Measurements from ENCODE around the gene CACHD1.

CACHD1 gene

GRCh38 chr1:64564891-64565290 is 95.0 kb downstream of the CACHD1 start:
- Histone ChIP-seq H3K36me3 (ENCODE audit: insufficient read depth, low read length) (no peaks in the 10 kb centered on the region), H3K9me3 (replicated peaks; ENCODE audit: low read length) (no peaks in the 10 kb centered on the region)

GRCh38 chr1:64567426-64568170 is 97.7 kb downstream of the CACHD1 start:
- H3K9me3 ChIP-seq (replicated peaks; ENCODE audit: low read length), result no peaks in the 10 kb centered on the region
- no peak overlapping the region for H3K4me3 ChIP-seq (ENCODE audit: low read length)
- no peak overlapping the region for H3K9ac ChIP-seq (ENCODE audit: low read depth, low read length)
- H3K36me3 ChIP-seq (ENCODE audit: insufficient read depth, low read length), result no peaks in the 10 kb centered on the region
- H3K27me3 ChIP-seq (ENCODE audit: control insufficient read depth, insufficient read depth, low read length), result no peaks in the 10 kb centered on the region
- no peaks in the 10 kb centered on the region for H3K4me1 ChIP-seq (ENCODE audit: control insufficient read depth, insufficient read depth, low read length)
- H3K4me2 ChIP-seq (ENCODE audit: low read length), result no peak overlapping the region

More at GRCh38 chr1:64564891-64565290, 95.0 kb downstream of the CACHD1 start:
- Histone ChIP-seq H3K4me1 (ENCODE audit: control insufficient read depth, insufficient read depth, low read length) (no peaks in the 10 kb centered on the region), H3K4me2 (ENCODE audit: low read length) (no peak overlapping the region), H3K27me3 (ENCODE audit: control insufficient read depth, insufficient read depth, low read length) (no peaks in the 10 kb centered on the region), H3K9ac (ENCODE audit: low read depth, low read length) (no peak overlapping the region), H3K4me3 (ENCODE audit: low read length) (no peak overlapping the region)

- Histone ChIP-seq H3K4me2 (ENCODE audit: low read length) (no peak overlapping the region), H3K4me3 (ENCODE audit: low read length) (no peak overlapping the region)
Measured at GRCh38 chr1:64568171-64568450, 98.2 kb downstream of the CACHD1 start.

GRCh38 chr1:64569411-64569810 is 99.5 kb downstream of the CACHD1 start:
- no peaks in the 10 kb centered on the region for H3K27me3 ChIP-seq (ENCODE audit: control insufficient read depth, insufficient read depth, low read length)
- no peaks in the 10 kb centered on the region for H3K4me1 ChIP-seq (ENCODE audit: control insufficient read depth, insufficient read depth, low read length)
- H3K36me3 ChIP-seq (ENCODE audit: insufficient read depth, low read length), result no peaks in the 10 kb centered on the region
- no peak overlapping the region for H3K4me2 ChIP-seq (ENCODE audit: low read length)
- H3K9ac ChIP-seq (ENCODE audit: low read depth, low read length), result no peak overlapping the region
- H3K4me3 ChIP-seq (ENCODE audit: low read length), result no peak overlapping the region
- H3K9me3 ChIP-seq (replicated peaks; ENCODE audit: low read length), result no peaks in the 10 kb centered on the region

More at GRCh38 chr1:64568171-64568450, 98.2 kb downstream of the CACHD1 start:
- H3K9me3 ChIP-seq (replicated peaks; ENCODE audit: low read length), result no peaks in the 10 kb centered on the region
- no peak overlapping the region for H3K9ac ChIP-seq (ENCODE audit: low read depth, low read length)
- H3K27me3 ChIP-seq (ENCODE audit: control insufficient read depth, insufficient read depth, low read length), result no peaks in the 10 kb centered on the region
- no peaks in the 10 kb centered on the region for H3K36me3 ChIP-seq (ENCODE audit: insufficient read depth, low read length)
- no peaks in the 10 kb centered on the region for H3K4me1 ChIP-seq (ENCODE audit: control insufficient read depth, insufficient read depth, low read length)

GRCh38 chr1:64570267-64570855 is 100.4 kb downstream of the CACHD1 start:
- Histone ChIP-seq H3K27me3 (ENCODE audit: control insufficient read depth, insufficient read depth, low read length) (no peaks in the 10 kb centered on the region), H3K4me3 (ENCODE audit: low read length) (no peak overlapping the region), H3K4me1 (ENCODE audit: control insufficient read depth, insufficient read depth, low read length) (no peaks in the 10 kb centered on the region), H3K36me3 (ENCODE audit: insufficient read depth, low read length) (no peaks in the 10 kb centered on the region), H3K4me2 (ENCODE audit: low read length) (no peak overlapping the region), H3K9ac (ENCODE audit: low read depth, low read length) (no peak overlapping the region), H3K9me3 (replicated peaks; ENCODE audit: low read length) (no peaks in the 10 kb centered on the region)

- H3K4me3 ChIP-seq (ENCODE audit: low read length), result no peak overlapping the region
- no peaks in the 10 kb centered on the region for H3K27me3 ChIP-seq (ENCODE audit: control insufficient read depth, insufficient read depth, low read length)
- H3K9me3 ChIP-seq (replicated peaks; ENCODE audit: low read length), result no peaks in the 10 kb centered on the region
- no peaks in the 10 kb centered on the region for H3K36me3 ChIP-seq (ENCODE audit: insufficient read depth, low read length)
- H3K4me1 ChIP-seq (ENCODE audit: control insufficient read depth, insufficient read depth, low read length), result no peaks in the 10 kb centered on the region
- H3K4me2 ChIP-seq (ENCODE audit: low read length), result no peak overlapping the region
- no peak overlapping the region for H3K9ac ChIP-seq (ENCODE audit: low read depth, low read length)
Measured at GRCh38 chr1:64572222-64572900, 102.4 kb downstream of the CACHD1 start.

- no peak overlapping the region for H3K4me3 ChIP-seq (ENCODE audit: low read length)
- no peaks in the 10 kb centered on the region for H3K36me3 ChIP-seq (ENCODE audit: insufficient read depth, low read length)
- H3K27me3 ChIP-seq (ENCODE audit: control insufficient read depth, insufficient read depth, low read length), result no peaks in the 10 kb centered on the region
- no peak overlapping the region for H3K4me2 ChIP-seq (ENCODE audit: low read length)
- H3K9me3 ChIP-seq (replicated peaks; ENCODE audit: low read length), result no peaks in the 10 kb centered on the region
- H3K4me1 ChIP-seq (ENCODE audit: control insufficient read depth, insufficient read depth, low read length), result no peaks in the 10 kb centered on the region
- no peak overlapping the region for H3K9ac ChIP-seq (ENCODE audit: low read depth, low read length)
Measured at GRCh38 chr1:64574301-64574700, 104.4 kb downstream of the CACHD1 start.

- H3K9me3 ChIP-seq (replicated peaks; ENCODE audit: low read length), result no peaks in the 10 kb centered on the region
- no peaks in the 10 kb centered on the region for H3K4me1 ChIP-seq (ENCODE audit: control insufficient read depth, insufficient read depth, low read length)
- no peak overlapping the region for H3K4me2 ChIP-seq (ENCODE audit: low read length)
- H3K4me3 ChIP-seq (ENCODE audit: low read length), result no peak overlapping the region
- no peaks in the 10 kb centered on the region for H3K36me3 ChIP-seq (ENCODE audit: insufficient read depth, low read length)
- no peak overlapping the region for H3K9ac ChIP-seq (ENCODE audit: low read depth, low read length)
- H3K27me3 ChIP-seq (ENCODE audit: control insufficient read depth, insufficient read depth, low read length), result no peaks in the 10 kb centered on the region
Measured at GRCh38 chr1:64575881-64576676, 106.2 kb downstream of the CACHD1 start.

GRCh38 chr1:64578270-64578973 is 108.5 kb downstream of the CACHD1 start:
- Histone ChIP-seq H3K4me2 (ENCODE audit: low read length) (no peak overlapping the region), H3K36me3 (ENCODE audit: insufficient read depth, low read length) (no peaks in the 10 kb centered on the region), H3K27me3 (ENCODE audit: control insufficient read depth, insufficient read depth, low read length) (no peaks in the 10 kb centered on the region)

GRCh38 chr1:64579767-64580166 is 109.8 kb downstream of the CACHD1 start:
- Histone ChIP-seq H3K4me2 (ENCODE audit: low read length) (no peak overlapping the region), H3K27me3 (ENCODE audit: control insufficient read depth, insufficient read depth, low read length) (no peaks in the 10 kb centered on the region), H3K36me3 (ENCODE audit: insufficient read depth, low read length) (no peaks in the 10 kb centered on the region), H3K4me1 (ENCODE audit: control insufficient read depth, insufficient read depth, low read length) (no peaks in the 10 kb centered on the region), H3K9me3 (replicated peaks; ENCODE audit: low read length) (no peaks in the 10 kb centered on the region), H3K9ac (ENCODE audit: low read depth, low read length) (no peak overlapping the region), H3K4me3 (ENCODE audit: low read length) (no peak overlapping the region)

More at GRCh38 chr1:64578270-64578973, 108.5 kb downstream of the CACHD1 start:
- Histone ChIP-seq H3K4me1 (ENCODE audit: control insufficient read depth, insufficient read depth, low read length) (no peaks in the 10 kb centered on the region), H3K9me3 (replicated peaks; ENCODE audit: low read length) (no peaks in the 10 kb centered on the region), H3K9ac (ENCODE audit: low read depth, low read length) (no peak overlapping the region), H3K4me3 (ENCODE audit: low read length) (no peak overlapping the region)

All from skeletal muscle satellite cell (primary cell).